Uterus (tissue), 4 donors: ENCODE results near the gene ACSS1. TPM values are rescaled to one million over a fixed set of nuclear protein-coding genes. Genes with fewer than 3 reads are reported as not detected.

ENCODE experiments used
- DNase-seq, 2 donors: peaks; one replicate each; pipeline ENCODE4 v3.0.0-alpha.2; 2019 to 2020
- H3K27ac ChIP-seq, 2 donors: fragments of 200-600 bp; sonication (generic); 1 replicate in 1 of 2; 2 replicates in 1 of 2; pipeline ENCODE4 v1.5.1; 2016 to 2018
- H3K27me3 ChIP-seq, 2 donors: fragments of 200-600 bp; sonication (generic); one replicate each; pipeline ENCODE4 v1.5.1; 2018 to 2019; ENCODE audit warnings: control low read depth in 1 of 2
- H3K36me3 ChIP-seq, 2 donors: fragments of 200-600 bp; sonication (generic); one replicate each; pipeline ENCODE4 v1.5.1; 2019; ENCODE audit warnings: control low read depth in 1 of 2
- H3K4me1 ChIP-seq, 2 donors: fragments of 200-600 bp; sonication (generic); one replicate each; pipeline ENCODE4 v1.5.1; 2018 to 2019; ENCODE audit warnings: control low read depth in 1 of 2
- H3K4me3 ChIP-seq, 2 donors: fragments of 200-600 bp; sonication (generic); 1 replicate in 1 of 2; 2 replicates in 1 of 2; pipeline ENCODE4 v1.5.1; 2018 to 2019; ENCODE audit warnings: mild to moderate bottlenecking in 1 of 2
- H3K9me3 ChIP-seq, 2 donors: fragments of 200-600 bp; sonication (generic); one replicate each; pipeline ENCODE4 v1.5.1; 2019; ENCODE audit warnings: control low read depth in 1 of 2
- POLR2A ChIP-seq, 2 donors: fragments of 450-650 bp; IDR thresholded peaks; one replicate each; pipeline ENCODE4 v1.6.1; 2016; ENCODE audit warnings: antibody characterized with exemption in 2 of 2, mild to moderate bottlenecking in 1 of 2, moderate library complexity in 1 of 2
- intact Hi-C: fragments of 100-400 bp; cut with DNase I; formaldehyde crosslinking; loops from one replicate; pipeline ENCODE4 v1.15.1; 2023; ENCODE audit warnings: low total_unique reads
- total RNA-seq, 4 donors: library from RNA; depleted of rRNA in 3 of 4; stranded (reverse); fragments of >200 nt in 3 of 4; gene quantifications; one replicate each; pipeline versions ENCODE4 v1.1.0 to v1.2.4, GENCODE V29; 2014 to 2023
- TF ChIP-seq, protein P1 (sequence below), 4 experiments: fragments of 200-600 bp in 2 of 4; fragments of 450-650 bp in 2 of 4; sonication (generic) in 2 of 4; IDR thresholded peaks; one replicate each; pipeline ENCODE4 v1.5.1; 2016 to 2019; ENCODE audit warnings: antibody characterized with exemption in 4 of 4, mild to moderate bottlenecking in 2 of 4, moderate library complexity in 1 of 4
- donor health status: DM: yes; HTN: yes; CAD: no.

Gene ACSS1
- total RNA-seq, 4 donors from 2014 or later = 11.8 to 35.1 (median 23.1) TPM

DNA sequence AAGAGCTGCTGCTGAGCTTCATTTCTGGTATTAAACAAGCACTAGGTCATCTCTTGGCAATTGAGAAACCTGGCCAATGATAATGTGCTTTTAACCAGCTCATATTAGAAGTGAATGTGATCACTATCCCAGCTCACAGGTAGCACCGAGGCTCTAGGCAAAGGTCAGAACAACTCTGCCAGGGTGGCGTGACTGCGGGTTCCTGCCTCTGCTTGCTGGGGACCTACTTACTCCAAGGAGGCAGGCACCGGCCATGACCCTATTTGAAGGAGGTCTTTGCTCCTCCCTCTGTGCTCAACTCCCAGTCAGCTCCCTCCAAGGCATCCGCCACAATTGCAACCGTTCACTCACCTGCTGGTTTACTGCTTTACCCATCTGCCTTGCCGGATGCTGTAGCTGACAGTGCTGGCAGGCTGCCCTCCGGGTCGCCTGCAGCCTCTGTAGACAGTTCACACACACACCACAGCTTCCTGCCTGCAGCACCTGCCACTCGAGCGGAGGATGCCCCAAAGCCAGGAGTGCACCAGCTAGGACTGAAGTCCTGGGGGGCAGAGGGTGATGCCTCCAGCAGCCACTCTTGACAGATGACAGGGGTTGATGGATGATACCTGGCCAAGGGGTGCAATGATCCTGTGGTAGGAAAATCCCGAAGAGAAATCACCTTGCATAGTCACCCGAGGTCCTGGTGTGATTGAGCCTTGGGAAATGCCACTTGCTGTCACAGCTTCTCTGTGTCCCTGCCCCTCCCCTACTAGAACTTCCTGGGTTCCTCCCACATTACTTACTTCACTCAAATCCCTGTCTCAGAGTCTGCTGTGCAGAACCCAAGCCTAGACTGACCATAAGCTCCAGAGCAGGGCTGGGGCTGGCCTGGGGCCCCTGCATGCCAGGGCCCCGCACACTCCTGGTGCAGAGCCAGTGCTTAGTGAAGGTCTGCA lies 32.8 kb upstream of the ACSS1 start:
- no peaks in the 10 kb centered on the region for H3K36me3 ChIP-seq
- H3K4me3 ChIP-seq = no peak overlapping the region
- no peaks in the 10 kb centered on the region for H3K4me1 ChIP-seq
- DNase-seq = no peak
- no peak overlapping the region for H3K27ac ChIP-seq
- TF ChIP-seq POLR2A (IDR thresholded peaks at IDR 0.05) = no peak
- TF ChIP-seq, protein P1, sequence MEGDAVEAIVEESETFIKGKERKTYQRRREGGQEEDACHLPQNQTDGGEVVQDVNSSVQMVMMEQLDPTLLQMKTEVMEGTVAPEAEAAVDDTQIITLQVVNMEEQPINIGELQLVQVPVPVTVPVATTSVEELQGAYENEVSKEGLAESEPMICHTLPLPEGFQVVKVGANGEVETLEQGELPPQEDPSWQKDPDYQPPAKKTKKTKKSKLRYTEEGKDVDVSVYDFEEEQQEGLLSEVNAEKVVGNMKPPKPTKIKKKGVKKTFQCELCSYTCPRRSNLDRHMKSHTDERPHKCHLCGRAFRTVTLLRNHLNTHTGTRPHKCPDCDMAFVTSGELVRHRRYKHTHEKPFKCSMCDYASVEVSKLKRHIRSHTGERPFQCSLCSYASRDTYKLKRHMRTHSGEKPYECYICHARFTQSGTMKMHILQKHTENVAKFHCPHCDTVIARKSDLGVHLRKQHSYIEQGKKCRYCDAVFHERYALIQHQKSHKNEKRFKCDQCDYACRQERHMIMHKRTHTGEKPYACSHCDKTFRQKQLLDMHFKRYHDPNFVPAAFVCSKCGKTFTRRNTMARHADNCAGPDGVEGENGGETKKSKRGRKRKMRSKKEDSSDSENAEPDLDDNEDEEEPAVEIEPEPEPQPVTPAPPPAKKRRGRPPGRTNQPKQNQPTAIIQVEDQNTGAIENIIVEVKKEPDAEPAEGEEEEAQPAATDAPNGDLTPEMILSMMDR (IDR thresholded peaks at IDR 0.05) = no peak
- H3K27me3 ChIP-seq = peaks cover 0 to 8% of the 10 kb centered on the region in 2 donors
- intact Hi-C loops = no loop called here
- H3K9me3 ChIP-seq = no peaks in the 10 kb centered on the region

DNA sequence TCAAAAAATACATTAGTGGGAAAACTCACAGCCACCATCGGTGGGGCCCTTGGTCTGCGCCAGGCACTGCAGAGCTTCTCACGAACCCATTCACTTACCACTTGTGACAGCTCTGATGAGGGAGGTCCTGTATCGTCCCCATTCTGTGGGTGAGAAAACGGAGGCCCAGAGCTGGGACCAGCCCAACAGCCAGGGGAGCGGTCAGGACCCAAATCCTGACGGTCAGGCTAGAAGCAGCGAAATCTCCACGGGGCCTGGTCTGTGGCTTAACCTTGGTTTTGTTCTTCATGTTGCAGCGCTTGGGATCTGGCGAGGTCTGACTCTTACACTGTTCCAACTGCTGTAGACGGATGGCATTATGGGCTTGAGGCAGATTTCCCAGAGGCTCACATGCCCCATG lies 31.7 kb upstream of the ACSS1 start:
- H3K27me3 ChIP-seq = peaks cover under 1 to 17% of the 10 kb centered on the region in 2 donors
- no peaks in the 10 kb centered on the region for H3K36me3 ChIP-seq
- H3K4me1 ChIP-seq = no peaks in the 10 kb centered on the region
- DNase-seq = no peak
- no peak overlapping the region for H3K27ac ChIP-seq
- intact Hi-C loops = no loop called here
- no peak overlapping the region for H3K4me3 ChIP-seq
- TF ChIP-seq POLR2A (IDR thresholded peaks at IDR 0.05) = no peak
- TF ChIP-seq, protein P1 (IDR thresholded peaks at IDR 0.05) = no peak
- no peaks in the 10 kb centered on the region for H3K9me3 ChIP-seq

DNA sequence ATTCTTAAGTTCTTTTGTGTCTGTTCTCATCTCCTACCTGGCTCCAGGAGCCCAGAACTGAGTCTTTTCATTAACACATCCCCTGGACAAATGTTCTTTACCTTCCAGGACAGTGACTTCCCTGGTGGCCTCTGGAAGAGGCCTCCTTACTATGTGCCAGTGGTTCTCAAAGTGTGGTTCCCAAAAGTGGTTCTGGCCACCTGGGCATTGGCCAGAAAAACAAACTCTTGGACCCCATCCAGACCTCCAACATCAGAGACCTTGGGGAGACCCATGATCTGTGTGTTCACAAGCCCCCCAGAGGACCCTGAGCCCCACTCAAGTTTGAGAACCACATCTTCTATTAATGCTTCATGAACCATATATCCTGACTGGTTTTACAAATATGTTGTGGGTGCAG lies 31.2 kb upstream of the ACSS1 start:
- no peak overlapping the region for H3K4me3 ChIP-seq
- no peak overlapping the region for H3K27ac ChIP-seq
- intact Hi-C loops = no loop called here
- H3K4me1 ChIP-seq = no peaks in the 10 kb centered on the region
- H3K9me3 ChIP-seq = no peaks in the 10 kb centered on the region
- no peak for DNase-seq
- no peaks in the 10 kb centered on the region for H3K36me3 ChIP-seq
- H3K27me3 ChIP-seq = peaks cover 2 to 23% of the 10 kb centered on the region in 2 donors
- no peak for TF ChIP-seq POLR2A (IDR thresholded peaks at IDR 0.05)
- TF ChIP-seq, protein P1 (IDR thresholded peaks at IDR 0.05) = no peak

DNA sequence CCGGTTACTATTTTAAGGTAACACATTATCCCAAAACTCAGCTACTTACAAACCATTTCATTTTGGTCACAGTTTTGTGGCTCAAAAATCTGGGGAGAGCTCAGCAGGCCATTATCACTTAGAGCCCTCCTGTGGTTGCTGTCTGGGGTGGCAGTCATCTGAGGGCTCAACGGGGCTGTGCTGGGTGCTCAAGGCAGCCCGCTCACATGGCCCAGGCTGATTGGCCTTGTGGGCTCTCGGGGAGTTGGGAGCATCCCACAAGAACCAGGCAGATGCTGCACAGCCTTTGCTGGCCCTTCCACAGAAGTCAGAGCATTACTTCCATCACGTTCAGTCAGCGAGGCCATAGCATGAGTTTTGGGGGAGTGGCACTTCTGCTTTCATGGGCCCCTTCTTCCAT lies 30.3 kb upstream of the ACSS1 start:
- no peak for DNase-seq
- Histone ChIP-seq H3K4me1 (no peaks in the 10 kb centered on the region), H3K9me3 (no peaks in the 10 kb centered on the region), H3K27me3 (peaks cover 3 to 31% of the 10 kb centered on the region in 2 donors), H3K27ac (no peak overlapping the region), H3K4me3 (no peak overlapping the region), H3K36me3 (no peaks in the 10 kb centered on the region)
- intact Hi-C loops = no loop called here
- no peak for TF ChIP-seq POLR2A (IDR thresholded peaks at IDR 0.05)
- TF ChIP-seq, protein P1 (IDR thresholded peaks at IDR 0.05) = no peak

DNA sequence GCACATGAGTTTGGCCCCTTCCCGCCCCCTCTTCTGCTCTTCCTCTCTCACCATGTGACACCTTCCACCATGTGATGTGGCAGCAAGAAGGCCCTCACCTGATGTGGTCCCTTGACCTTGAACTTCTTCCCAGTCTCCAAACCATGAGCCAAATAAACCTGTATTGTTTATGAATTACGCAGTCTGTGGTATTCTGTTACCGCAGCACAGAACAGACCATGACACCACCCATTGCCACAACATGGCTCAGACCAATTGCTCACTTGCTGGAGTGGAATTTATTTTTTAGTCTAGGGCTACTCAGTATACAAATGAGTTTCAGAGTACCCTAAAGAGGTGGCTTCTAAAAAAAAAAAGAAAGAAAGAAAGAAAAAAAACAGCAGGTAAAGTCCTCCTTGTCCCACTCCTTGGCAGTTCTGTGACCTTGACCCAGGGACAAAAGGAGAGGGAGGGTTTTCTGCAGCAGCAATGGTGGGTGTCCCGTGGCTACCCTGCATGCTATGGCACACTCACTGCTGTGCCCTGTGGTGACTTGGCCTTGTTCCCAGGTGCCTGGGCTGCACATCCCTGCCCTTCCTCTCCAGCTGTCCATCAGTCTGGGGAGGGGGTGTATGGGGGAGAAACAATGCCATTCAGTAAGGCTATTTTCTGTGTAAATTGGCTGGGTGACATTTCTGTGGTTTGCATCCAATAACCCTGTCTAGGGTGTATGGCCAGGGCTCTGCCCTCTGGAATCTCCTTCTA lies 29.4 kb upstream of the ACSS1 start:
- peaks cover 6 to 39% of the 10 kb centered on the region in 2 donors for H3K27me3 ChIP-seq
- H3K4me3 ChIP-seq = no peak overlapping the region
- DNase-seq = no peak
- H3K27ac ChIP-seq = no peak overlapping the region
- H3K9me3 ChIP-seq = no peaks in the 10 kb centered on the region
- H3K4me1 ChIP-seq = no peaks in the 10 kb centered on the region
- no peaks in the 10 kb centered on the region for H3K36me3 ChIP-seq
- intact Hi-C loops = no loop called here
- TF ChIP-seq POLR2A (IDR thresholded peaks at IDR 0.05) = no peak
- TF ChIP-seq, protein P1 (IDR thresholded peaks at IDR 0.05) = no peak
